Left lung (tissue), 10 donors: ENCODE data around the gene SCG5. TPM values are rescaled to one million over a fixed set of nuclear protein-coding genes. Genes with fewer than 3 reads are reported as not detected.

ENCODE experiments used
- ATAC-seq: fragments of 200-7000 bp; cut with Tn5 transposase; one replicate; pipeline ENCODE4 v1.9.1; 2020; ENCODE audit warnings: moderate library complexity
- DNase-seq, 4 donors: peaks; one replicate each; pipeline ENCODE4 v3.0.0-alpha.2; 2013 to 2020
- H3K27ac ChIP-seq, 2 donors: fragments of 200-600 bp; sonication (generic) in 1 of 2; one replicate each; pipeline versions ENCODE4 v1.5.0 to v1.8.0; 2020 to 2021
- H3K27me3 ChIP-seq, 2 donors: fragments of 200-600 bp; sonication (generic) in 1 of 2; one replicate each; pipeline versions ENCODE4 v1.5.0 to v1.8.0; 2020 to 2021
- H3K36me3 ChIP-seq, 2 donors: fragments of 200-600 bp; sonication (generic) in 1 of 2; one replicate each; pipeline versions ENCODE4 v1.5.0 to v1.8.0; 2020 to 2021
- H3K4me1 ChIP-seq, 2 donors: fragments of 200-600 bp; one replicate each; pipeline ENCODE4 v1.8.0; 2021
- H3K4me3 ChIP-seq, 2 donors: fragments of 200-600 bp; sonication (generic) in 1 of 2; one replicate each; pipeline versions ENCODE4 v1.5.0 to v1.8.0; 2020 to 2021; ENCODE audit warnings: mild to moderate bottlenecking in 1 of 2
- H3K9me3 ChIP-seq, 2 donors: fragments of 200-600 bp; sonication (generic) in 1 of 2; one replicate each; pipeline versions ENCODE4 v1.5.0 to v1.8.0; 2020 to 2021
- CTCF ChIP-seq, 2 donors: fragments of 200-600 bp; sonication (generic) in 1 of 2; IDR thresholded peaks; one replicate each; pipeline versions ENCODE4 v1.5.0 to v1.8.0; 2021; ENCODE audit warnings: antibody characterized with exemption in 2 of 2
- intact Hi-C, 2 donors: fragments of 100-400 bp; cut with DNase I; formaldehyde crosslinking; loops; one replicate each; pipeline versions ENCODE4 v1.11.2 to v1.14.2; 2022
- polyA plus RNA-seq, 6 donors: library from polyadenylated mRNA; unstranded; fragments of 120-200 nt; gene quantifications; one replicate each; pipeline ENCODE4 v1.2.1, GENCODE V29; 2013; ENCODE audit not compliant: insufficient read length in 6 of 6
- total RNA-seq, 2 donors: library from RNA; stranded (reverse); fragmentation: NEBNext Ultra II Directional; extraction: Animal tissue kit (Norgen Biotek cat#: 25700); gene quantifications; one replicate each; pipeline ENCODE4 v1.2.1, GENCODE V29; 2021
- donor health status: DM: no; HTN: yes; CAD: no.
- donor health status: DM: no; HTN: no; CAD: no.

SCG5 gene
- total and polyA plus RNA-seq, 8 donors = 0.73 to 12.7 (median 7.7) TPM

- Histone ChIP-seq H3K27me3 (peaks cover 0 to 1% of the 10 kb centered on the region in 2 donors), H3K27ac (no peak overlapping the region), H3K9me3 (no peaks in the 10 kb centered on the region), H3K4me3 (no peak overlapping the region), H3K36me3 (peaks cover 0 to 43% of the 10 kb centered on the region in 2 donors), H3K4me1 (no peaks in the 10 kb centered on the region)
- no peak for TF ChIP-seq CTCF (IDR thresholded peaks at IDR 0.05)
- intact Hi-C loops = no loop called here
- DNase-seq = no peak
- ATAC-seq = no peak
Observed at GRCh38 chr15:32636410-32636809, 5.1 kb upstream of the SCG5 start.

- H3K36me3 ChIP-seq = peaks cover 0 to 43% of the 10 kb centered on the region in 2 donors
- ATAC-seq (no peak), DNase-seq (no peak)
- H3K4me1 ChIP-seq = no peaks in the 10 kb centered on the region
- no peak overlapping the region for H3K4me3 ChIP-seq
- H3K27me3 ChIP-seq = peaks cover 0 to 8% of the 10 kb centered on the region in 2 donors
- intact Hi-C loops = no loop called here
- TF ChIP-seq CTCF (IDR thresholded peaks at IDR 0.05) = no peak
- H3K27ac ChIP-seq = no peak overlapping the region
- H3K9me3 ChIP-seq = no peaks in the 10 kb centered on the region
Observed at GRCh38 chr15:32636908-32637567, 4.5 kb upstream of the SCG5 start.

- ATAC-seq = no peak
Observed at GRCh38 chr15:32637704-32638103, 3.8 kb upstream of the SCG5 start.

GRCh38 chr15:32642667-32643435, 1.3 kb downstream of the SCG5 start:
- TF ChIP-seq CTCF (IDR thresholded peaks at IDR 0.05) = no peak
- H3K9me3 ChIP-seq = no peaks in the 10 kb centered on the region
- intact Hi-C loops = no loop called here
- no peak overlapping the region for H3K4me3 ChIP-seq
- DNase-seq (no peak), ATAC-seq (no peak)
- peaks cover 0 to 16% of the 10 kb centered on the region in 2 donors for H3K27me3 ChIP-seq
- no peaks in the 10 kb centered on the region for H3K4me1 ChIP-seq
- H3K27ac ChIP-seq = no peak overlapping the region
- H3K36me3 ChIP-seq = peaks cover 0 to 2% of the 10 kb centered on the region in 2 donors

More at GRCh38 chr15:32637704-32638103, 3.8 kb upstream of the SCG5 start:
- H3K36me3 ChIP-seq = peaks cover 0 to 43% of the 10 kb centered on the region in 2 donors
- no peaks in the 10 kb centered on the region for H3K9me3 ChIP-seq
- no peak overlapping the region for H3K4me3 ChIP-seq
- DNase-seq = no peak
- no peaks in the 10 kb centered on the region for H3K4me1 ChIP-seq
- no peak for TF ChIP-seq CTCF (IDR thresholded peaks at IDR 0.05)
- peaks cover 0 to 14% of the 10 kb centered on the region in 2 donors for H3K27me3 ChIP-seq
- intact Hi-C loops = no loop called here
- H3K27ac ChIP-seq = no peak overlapping the region

GRCh38 chr15:32643907-32644445, 2.5 kb downstream of the SCG5 start:
- intact Hi-C loops = no loop called here
- no peak for TF ChIP-seq CTCF (IDR thresholded peaks at IDR 0.05)
- Histone ChIP-seq H3K36me3 (no peaks in the 10 kb centered on the region), H3K4me1 (no peaks in the 10 kb centered on the region), H3K27me3 (peaks cover 0 to 16% of the 10 kb centered on the region in 2 donors), H3K9me3 (no peaks in the 10 kb centered on the region), H3K4me3 (no peak overlapping the region), H3K27ac (no peak overlapping the region)
- no peak for ATAC-seq
- DNase-seq = no peak
